GM21825 (cell line): ENCODE measurements around the gene ALG14.
"Not testable (repeated sequence)": the region's sequence is repeated elsewhere in the genome, so short reads cannot be mapped to it uniquely, and the experiment has no call there.

ENCODE experiments used
- ATAC-seq: cut with Tn5 transposase; IDR thresholded peaks from one replicate; pipeline ENCODE4 v1.9.1; 2021; ENCODE audit warnings: mild to moderate bottlenecking, moderate library complexity; ENCODE audit not compliant: unreplicated experiment

Gene ALG14

GRCh38 chr1:94961582-94961981 lies 111.2 kb downstream of the ALG14 start:
- no peak for ATAC-seq

GRCh38 chr1:94958081-94958480 lies 114.7 kb downstream of the ALG14 start:
- no peak for ATAC-seq

- no peak for ATAC-seq
These were observed 116.8 kb downstream of the ALG14 start for GRCh38 chr1:94955767-94956632.

GRCh38 chr1:94954263-94955220 lies 118.2 kb downstream of the ALG14 start:
- no peak for ATAC-seq

- ATAC-seq, result no peak
These were observed 119.0 kb downstream of the ALG14 start for GRCh38 chr1:94953746-94954145.

- no peak for ATAC-seq
These were observed 119.6 kb downstream of the ALG14 start for GRCh38 chr1:94953107-94953506.

GRCh38 chr1:94952539-94952938 lies 120.2 kb downstream of the ALG14 start:
- ATAC-seq, result no peak

GRCh38 chr1:94951509-94952208 lies 121.1 kb downstream of the ALG14 start:
- ATAC-seq, result no peak

- ATAC-seq, result no peak
These were observed 121.7 kb downstream of the ALG14 start for GRCh38 chr1:94951046-94951445.

- no peak for ATAC-seq
These were observed 122.8 kb downstream of the ALG14 start for GRCh38 chr1:94949681-94950661.

GRCh38 chr1:94947437-94947836 lies 125.3 kb downstream of the ALG14 start:
- no peak for ATAC-seq

- no peak for ATAC-seq
These were observed 125.9 kb downstream of the ALG14 start for GRCh38 chr1:94946886-94947285.

- ATAC-seq, result no peak
These were observed 130.3 kb downstream of the ALG14 start for GRCh38 chr1:94942171-94943128.

- not testable (repeated sequence) for ATAC-seq
These were observed 131.3 kb downstream of the ALG14 start for GRCh38 chr1:94941480-94941879.

- no peak for ATAC-seq
These were observed 132.0 kb downstream of the ALG14 start for GRCh38 chr1:94940738-94941137.

- ATAC-seq, result no peak
These were observed 134.9 kb downstream of the ALG14 start for GRCh38 chr1:94937820-94938219.

GRCh38 chr1:94936861-94937620 lies 135.7 kb downstream of the ALG14 start:
- ATAC-seq, result no peak

GRCh38 chr1:94935476-94935875 lies 137.3 kb downstream of the ALG14 start:
- ATAC-seq, result no peak
